ENCODE data around the gene MEIS1.

MEIS1 gene

GRCh38 chr2:66573821-66574233, 138.9 kb downstream of the MEIS1 start:
- no peak for DNase-seq

GRCh38 chr2:66574701-66575624, 140.0 kb downstream of the MEIS1 start:
- peak; percentile 66 for DNase-seq

- DNase-seq = no peak
Observed at GRCh38 chr2:66575625-66576310, 140.8 kb downstream of the MEIS1 start.

- DNase-seq = no peak
Observed at GRCh38 chr2:66576311-66576560, 141.3 kb downstream of the MEIS1 start.

- no peak for DNase-seq
Observed at GRCh38 chr2:66576561-66577320, 141.8 kb downstream of the MEIS1 start.

- no peak for DNase-seq
Observed at GRCh38 chr2:66577321-66578053, 142.6 kb downstream of the MEIS1 start.

GRCh38 chr2:66578054-66578686, 143.2 kb downstream of the MEIS1 start:
- no peak for DNase-seq

GRCh38 chr2:66578687-66579106, 143.8 kb downstream of the MEIS1 start:
- DNase-seq = no peak

GRCh38 chr2:66579186-66580126, 144.5 kb downstream of the MEIS1 start:
- DNase-seq = no peak

- no peak for DNase-seq
Observed at GRCh38 chr2:66580166-66581049, 145.5 kb downstream of the MEIS1 start.

GRCh38 chr2:66581339-66582103, 146.6 kb downstream of the MEIS1 start:
- DNase-seq = no peak

- DNase-seq = no peak
Observed at GRCh38 chr2:66582104-66582986, 147.4 kb downstream of the MEIS1 start.

- no peak for DNase-seq
Observed at GRCh38 chr2:66582987-66583880, 148.3 kb downstream of the MEIS1 start.

GRCh38 chr2:66583881-66584280, 149.0 kb downstream of the MEIS1 start:
- no peak for DNase-seq

GRCh38 chr2:66585587-66585986, 150.7 kb downstream of the MEIS1 start:
- DNase-seq = no peak

- no peak for DNase-seq
Observed at GRCh38 chr2:66587216-66587615, 152.3 kb downstream of the MEIS1 start.

- no peak for DNase-seq
Observed at GRCh38 chr2:66594001-66594400, 159.1 kb downstream of the MEIS1 start.

Data from DMS 273 treated with DMSO at 0.1 percent for 48 hours (cell line).